ENCODE data around the gene EXOSC3. TPM values are rescaled to one million over a fixed set of nuclear protein-coding genes. Genes with fewer than 3 reads are reported as not detected.
"Not testable (repeated sequence)": the region's sequence is repeated elsewhere in the genome, so short reads cannot be mapped to it uniquely, and the experiment has no call there.

Gene EXOSC3
- total RNA-seq, 2 experiments from 2014 or later = 86.9 to 117 TPM

DNA sequence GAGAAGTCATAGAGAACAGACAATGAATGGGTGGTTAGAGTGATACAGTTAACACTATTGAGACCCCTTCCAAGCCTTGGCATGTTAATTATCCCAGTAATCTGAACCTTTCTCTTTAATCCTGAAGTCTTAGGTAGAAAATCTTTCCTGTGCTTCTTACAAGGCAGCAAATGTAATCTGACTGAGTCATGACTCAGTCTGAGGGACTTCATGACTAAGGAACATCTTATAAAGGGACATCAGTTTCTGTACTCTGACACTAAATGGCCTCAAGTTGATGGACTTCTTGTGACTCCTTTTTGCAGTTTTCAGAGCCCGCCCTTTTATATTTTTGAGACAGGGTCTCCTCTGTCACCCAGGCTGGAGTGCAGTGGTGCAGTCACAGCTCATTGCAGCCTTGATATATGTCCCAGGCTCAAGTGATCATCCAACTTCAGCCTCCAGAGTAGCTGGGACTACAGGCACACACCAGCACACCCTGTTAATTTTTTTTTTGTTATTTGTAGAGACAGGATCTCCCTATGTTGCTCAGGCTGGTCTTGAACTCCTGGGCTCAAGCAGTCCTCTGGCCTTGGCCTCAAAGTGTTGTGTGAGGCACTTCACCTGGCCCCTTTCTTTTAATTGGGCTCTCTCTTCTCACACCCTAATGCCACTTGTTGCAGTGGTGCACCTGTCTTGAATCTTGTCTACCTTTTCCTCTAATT lies 9.5 kb downstream of the EXOSC3 start:
- Mint-ChIP-seq H3K4me3 (no peak overlapping the region), H3K36me3 (ENCODE audit: low read depth) (peaks cover 41% of the 10 kb centered on the region), H3K4me1 (no peaks in the 10 kb centered on the region), H3K27ac (peak overlapping the region; percentile 17), H3K27me3 (no peaks in the 10 kb centered on the region), H3K9me3 (ENCODE audit: low read depth) (no peaks in the 10 kb centered on the region)
- intact Hi-C loops (cut with DNase I, micrococcal nuclease) = no loop called here
- CTCF ChIA-PET = no interaction called here
- POLR2A ChIA-PET = no interaction called here
- DNase-seq (no peak), ATAC-seq (no peak)

GRCh38 chr9:37769995-37770394 lies 14.9 kb downstream of the EXOSC3 start:
- ChIA-PET CTCF (interaction anchor here (0.5 to 1.4 kb wide), 3 partner anchors 10 to 28 kb away, joined by 3 to 4 read pairs (median 3); no protein-coding TSS in a partner anchor), POLR2A (no interaction called here)
- DNase-seq (no peak), ATAC-seq (no peak)
- intact Hi-C loops (cut with DNase I, micrococcal nuclease) = no loop called here
- no peaks in the 10 kb centered on the region for H3K27me3 Mint-ChIP-seq
- no peak overlapping the region for H3K4me3 Mint-ChIP-seq
- peaks cover 40% of the 10 kb centered on the region for H3K36me3 Mint-ChIP-seq (ENCODE audit: low read depth)
- no peak overlapping the region for H3K27ac Mint-ChIP-seq
- H3K4me1 Mint-ChIP-seq = peaks cover 2% of the 10 kb centered on the region
- no peaks in the 10 kb centered on the region for H3K9me3 Mint-ChIP-seq (ENCODE audit: low read depth)

DNA sequence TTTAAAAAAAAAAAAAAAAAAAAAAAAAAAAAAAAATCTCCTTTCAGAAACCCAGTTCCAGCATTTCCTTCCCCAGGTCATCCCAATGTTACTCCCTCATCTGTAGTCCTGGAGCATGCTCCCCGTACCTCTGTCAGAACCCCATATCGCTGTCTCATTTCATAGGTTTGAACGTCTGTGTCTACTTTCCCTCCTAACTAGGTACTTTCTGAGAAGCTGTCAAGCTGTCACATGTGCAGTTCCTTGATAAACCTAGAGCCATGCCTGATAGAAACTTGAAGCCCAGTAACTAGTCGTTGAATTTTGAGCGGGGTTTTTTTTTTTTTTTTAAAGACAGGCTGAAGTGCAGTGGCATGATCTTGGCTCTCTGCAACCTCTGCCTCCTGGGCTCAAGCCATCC lies 15.6 kb downstream of the EXOSC3 start:
- H3K27ac Mint-ChIP-seq = peak overlapping the region; percentile 33
- POLR2A ChIA-PET = interaction anchor here (0.6 kb wide), 1 partner anchor 8 kb away, joined by 3 read pairs; no protein-coding TSS in a partner anchor
- ATAC-seq = no peak

GRCh38 chr9:37765263-37765662 lies 19.6 kb downstream of the EXOSC3 start:
- peaks cover 43% of the 10 kb centered on the region for H3K36me3 Mint-ChIP-seq (ENCODE audit: low read depth)
- H3K4me1 Mint-ChIP-seq; DNase-seq; H3K27me3 Mint-ChIP-seq; ATAC-seq; intact Hi-C loops (cut with DNase I, micrococcal nuclease); H3K4me3 Mint-ChIP-seq; CTCF ChIA-PET; H3K9me3 Mint-ChIP-seq (ENCODE audit: low read depth); H3K27ac Mint-ChIP-seq; POLR2A ChIA-PET: not testable (repeated sequence)

More for the DNA sequence above, 15.6 kb downstream of the EXOSC3 start:
- Mint-ChIP-seq H3K36me3 (ENCODE audit: low read depth) (peaks cover 38% of the 10 kb centered on the region), H3K4me1 (peaks cover 2% of the 10 kb centered on the region), H3K9me3 (ENCODE audit: low read depth) (no peaks in the 10 kb centered on the region), H3K4me3 (no peak overlapping the region), H3K27me3 (no peaks in the 10 kb centered on the region)
- DNase-seq = no peak
- intact Hi-C loops (cut with DNase I, micrococcal nuclease) = no loop called here
- CTCF ChIA-PET = no interaction called here

DNA sequence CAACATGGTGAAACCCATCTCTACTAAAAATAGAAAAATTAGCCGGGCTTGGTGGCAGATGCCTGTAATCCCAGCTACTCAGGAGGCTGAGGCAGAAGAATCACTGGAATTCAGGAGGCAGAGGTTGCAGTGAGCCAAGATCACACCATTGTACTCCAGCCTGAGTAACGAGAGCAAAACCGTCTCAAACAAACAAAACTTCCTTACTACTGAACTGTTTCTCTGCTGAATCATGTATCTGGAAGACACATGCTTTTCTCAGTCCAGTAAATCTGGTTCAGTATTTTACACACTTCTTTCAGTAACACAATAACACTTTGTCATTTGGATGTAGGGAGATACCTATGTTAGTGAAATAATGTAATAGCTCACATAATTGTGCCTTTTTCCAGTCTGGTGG lies 23.4 kb downstream of the EXOSC3 start:
- DNase-seq (no peak), ATAC-seq (no peak)
- no peaks in the 10 kb centered on the region for H3K9me3 Mint-ChIP-seq (ENCODE audit: low read depth)
- ChIA-PET CTCF (no interaction called here), POLR2A (no interaction called here)
- intact Hi-C loops (cut with DNase I, micrococcal nuclease) = no loop called here
- peaks cover 3% of the 10 kb centered on the region for H3K4me1 Mint-ChIP-seq
- no peak overlapping the region for H3K4me3 Mint-ChIP-seq
- peaks cover 30% of the 10 kb centered on the region for H3K36me3 Mint-ChIP-seq (ENCODE audit: low read depth)
- H3K27ac Mint-ChIP-seq = peak overlapping the region; percentile 47
- no peaks in the 10 kb centered on the region for H3K27me3 Mint-ChIP-seq

DNA sequence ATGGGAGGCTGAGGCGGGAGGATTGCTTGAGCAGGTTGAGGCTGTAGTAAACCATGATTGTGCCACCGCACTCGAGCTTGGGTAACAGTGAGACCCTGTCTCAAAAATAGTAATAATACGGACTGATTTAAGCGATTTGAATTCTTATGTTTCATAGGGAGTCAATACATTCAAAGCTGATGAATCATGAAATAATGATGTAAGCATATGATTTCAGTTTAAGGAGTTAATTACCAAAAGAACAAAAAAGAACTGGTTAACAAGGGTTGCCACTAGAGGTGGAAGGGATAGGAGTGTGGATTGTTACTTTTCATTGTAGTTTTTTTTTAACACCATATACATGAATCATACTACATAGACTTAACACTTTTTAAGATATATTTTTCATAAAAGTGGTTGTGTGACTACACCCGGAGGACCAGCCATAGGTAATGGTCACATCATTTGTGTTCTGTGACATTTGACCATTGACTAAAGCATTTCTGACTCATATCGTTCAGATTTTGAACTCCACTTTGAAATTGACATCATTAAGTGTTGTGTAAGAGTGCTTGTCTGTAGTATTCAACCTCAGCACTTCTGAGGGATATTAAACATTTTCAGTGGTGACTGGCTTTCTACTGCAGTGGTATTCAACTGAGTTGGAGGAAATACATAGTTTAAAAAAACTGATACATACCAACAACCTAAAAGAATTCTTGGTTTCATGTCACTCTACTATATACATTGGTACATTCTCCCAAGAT lies 24.3 kb downstream of the EXOSC3 start:
- CTCF ChIA-PET = interaction anchor here (0.8 kb wide), 1 partner anchor 19 kb away, joined by 4 read pairs; no protein-coding TSS in a partner anchor
- Mint-ChIP-seq H3K4me3 (no peak overlapping the region), H3K27me3 (no peaks in the 10 kb centered on the region), H3K27ac (no peak overlapping the region), H3K36me3 (ENCODE audit: low read depth) (peaks cover 29% of the 10 kb centered on the region), H3K9me3 (ENCODE audit: low read depth) (no peaks in the 10 kb centered on the region), H3K4me1 (peaks cover 11% of the 10 kb centered on the region)
- POLR2A ChIA-PET = interaction anchor here (1.5 kb wide), 1 partner anchor 14 kb away, joined by 4 read pairs; no protein-coding TSS in a partner anchor
- DNase-seq (no peak), ATAC-seq (no peak)
- intact Hi-C loops (cut with DNase I, micrococcal nuclease) = no loop called here

GRCh38 chr9:37758747-37759146 lies 26.1 kb downstream of the EXOSC3 start:
- Mint-ChIP-seq H3K27ac (no peak overlapping the region), H3K36me3 (ENCODE audit: low read depth) (peaks cover 21% of the 10 kb centered on the region), H3K9me3 (ENCODE audit: low read depth) (no peaks in the 10 kb centered on the region), H3K4me1 (peaks cover 23% of the 10 kb centered on the region), H3K27me3 (no peaks in the 10 kb centered on the region), H3K4me3 (no peak overlapping the region)
- ATAC-seq (no peak), DNase-seq (no peak)
- intact Hi-C loops (cut with DNase I, micrococcal nuclease) = loop anchor here in 1 of 2 experiments (10.0 kb wide), 2 partner anchors 146 to 274 kb away; partner anchors contain the start of genes POLR1E and SLC25A51
- ChIA-PET CTCF (no interaction called here), POLR2A (no interaction called here)

DNA sequence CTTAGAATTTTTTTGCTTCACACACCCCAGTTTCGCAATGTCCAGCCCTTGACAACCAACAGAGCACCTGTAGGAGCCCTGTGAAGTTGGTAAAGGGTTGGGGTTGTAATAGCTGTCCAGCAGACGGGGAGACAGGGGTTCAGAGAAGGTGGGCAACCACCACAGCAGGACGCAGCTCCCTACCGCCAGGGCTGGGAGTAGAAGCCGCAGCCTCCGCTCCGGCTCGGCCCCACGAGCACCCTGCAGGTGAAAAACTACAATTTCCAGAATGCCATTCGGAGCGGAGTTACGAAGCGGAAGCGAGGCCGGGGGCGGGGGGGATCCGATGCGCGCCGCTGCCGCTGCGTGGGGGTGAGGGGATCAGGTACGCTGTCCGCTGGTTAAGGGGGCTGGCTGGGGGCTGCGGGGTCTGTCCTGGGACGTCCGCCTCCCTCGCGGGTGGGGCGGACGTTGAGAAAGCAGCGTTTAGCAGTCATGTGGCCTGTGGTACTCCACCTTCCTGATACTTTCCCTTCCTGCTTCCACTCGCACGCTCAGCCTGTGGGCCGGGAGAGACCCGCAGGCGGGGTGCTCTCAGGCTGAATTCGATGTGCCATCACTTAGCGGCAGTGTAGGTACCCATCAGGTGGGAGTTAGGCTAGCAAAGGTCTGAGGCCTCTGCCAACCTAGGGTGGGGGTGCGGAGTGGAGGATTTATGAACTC lies 31.2 kb downstream of the EXOSC3 start, which contains the start of gene TRMT10B:
TSS of gene TRMT10B (plus strand) at position 317 of the 702 bp plus-strand sequence. CDS start 8,127 bp downstream, outside the sequence.
- intact Hi-C loops (cut with DNase I, micrococcal nuclease) = loop anchor here (1.0 to 10.0 kb wide), 13 partner anchors 31 to 609 kb away; partner anchors contain the start of genes DCAF10 (in 2 of the 2), EXOSC3 (in 2 of the 2), POLR1E (in 2 of the 2) and SLC25A51 (in 2 of the 2)
- CTCF ChIA-PET = no interaction called here

GRCh38 chr9:37752642-37753488 lies 32.0 kb downstream of the EXOSC3 start:
- peak overlapping the region; percentile 92 for H3K27ac Mint-ChIP-seq
- POLR2A ChIA-PET = interaction anchor here (0.9 kb wide), 1 partner anchor 38 kb away, joined by 3 read pairs; no protein-coding TSS in a partner anchor
- CTCF ChIA-PET = interaction anchor here (0.8 kb wide), 1 partner anchor 44 kb away, joined by 3 read pairs; no protein-coding TSS in a partner anchor
- intact Hi-C loops (cut with DNase I, micrococcal nuclease) = loop anchor here (1.0 to 10.0 kb wide), 12 partner anchors 32 to 609 kb away; partner anchors contain the start of genes DCAF10 (in 2 of the 2), POLR1E (in 2 of the 2), SLC25A51 (in 2 of the 2) and TOMM5 (in 2 of the 2)
- no peaks in the 10 kb centered on the region for H3K27me3 Mint-ChIP-seq
- ATAC-seq (no peak), DNase-seq (peak; percentile 54)
- peaks cover 1% of the 10 kb centered on the region for H3K9me3 Mint-ChIP-seq (ENCODE audit: low read depth)
- peaks cover 32% of the 10 kb centered on the region for H3K4me1 Mint-ChIP-seq
- peaks cover 10% of the 10 kb centered on the region for H3K36me3 Mint-ChIP-seq (ENCODE audit: low read depth)
- peak overlapping the region; percentile 91 for H3K4me3 Mint-ChIP-seq

More for the DNA sequence above, 31.2 kb downstream of the EXOSC3 start, which contains the start of gene TRMT10B:
- POLR2A ChIA-PET = interaction anchor here (0.9 kb wide), 1 partner anchor 37 kb away, joined by 3 read pairs; no protein-coding TSS in a partner anchor
- H3K4me1 Mint-ChIP-seq = peaks cover 32% of the 10 kb centered on the region
- H3K27me3 Mint-ChIP-seq = no peaks in the 10 kb centered on the region
- H3K9me3 Mint-ChIP-seq (ENCODE audit: low read depth) = peaks cover 1% of the 10 kb centered on the region
- peak within 1 kb of the TSS; percentile 91 for H3K4me3 Mint-ChIP-seq
- peaks cover 10% of the 10 kb centered on the region for H3K36me3 Mint-ChIP-seq (ENCODE audit: low read depth)
- DNase-seq (peak; percentile 88), ATAC-seq (peak; percentile 94)
- H3K27ac Mint-ChIP-seq = peak within 1 kb of the TSS; percentile 92

- H3K36me3 Mint-ChIP-seq (ENCODE audit: low read depth); DNase-seq; ATAC-seq; POLR2A ChIA-PET; H3K27me3 Mint-ChIP-seq; H3K9me3 Mint-ChIP-seq (ENCODE audit: low read depth); H3K27ac Mint-ChIP-seq; H3K4me3 Mint-ChIP-seq: not testable (repeated sequence)
- CTCF ChIA-PET = interaction anchor here (0.7 to 0.8 kb wide), 2 partner anchors 33 to 45 kb away, joined by 3 to 4 read pairs; no protein-coding TSS in a partner anchor
- intact Hi-C loops (cut with DNase I, micrococcal nuclease) = loop anchor here (2.0 to 10.0 kb wide), 6 partner anchors 50 to 610 kb away; partner anchors contain the start of genes DCAF10 (in 1 of the 2), POLR1E (in 1 of the 2), SHB (in 1 of the 2) and SLC25A51 (in 1 of the 2)
- H3K4me1 Mint-ChIP-seq = peaks cover 30% of the 10 kb centered on the region
Measured at GRCh38 chr9:37752112-37752511, 32.8 kb downstream of the EXOSC3 start.
